H9 (cell line): ENCODE measurements around the gene NSUN2. TPM values are rescaled to one million over a fixed set of nuclear protein-coding genes. Genes with fewer than 3 reads are reported as not detected.
"Not testable (repeated sequence)": the region's sequence is repeated elsewhere in the genome, so short reads cannot be mapped to it uniquely, and the experiment has no call there.

Source experiments
- DNase-seq: peaks from one replicate; pipeline ENCODE4 v3.0.0-alpha.2; 2017
- H2AFZ ChIP-seq: one replicate; pipeline ENCODE4 v1.6.1; 2013; ENCODE audit warnings: mild to moderate bottlenecking, low read length, control low read depth, moderate library complexity
- H2AK5ac ChIP-seq: 2 replicates; pipeline ENCODE4 v1.6.1; 2013; ENCODE audit warnings: low read length, control low read depth, mixed read lengths; ENCODE audit not compliant: insufficient read length
- H2BK120ac ChIP-seq: one replicate; pipeline ENCODE4 v1.6.1; 2013; ENCODE audit warnings: low read depth, mild to moderate bottlenecking, low read length, control low read depth, inconsistent platforms; ENCODE audit not compliant: poor library complexity, severe bottlenecking
- H2BK12ac ChIP-seq: 2 replicates; pipeline ENCODE4 v1.6.1; 2013; ENCODE audit warnings: low read length, control low read depth, mixed read lengths, low read depth; ENCODE audit not compliant: insufficient read length
- H2BK15ac ChIP-seq: 2 replicates; pipeline ENCODE4 v1.6.1; 2013; ENCODE audit warnings: low read depth, low read length, control low read depth
- H2BK20ac ChIP-seq: one replicate; pipeline ENCODE4 v1.6.1; 2013; ENCODE audit warnings: low read depth, mild to moderate bottlenecking, low read length, control low read depth, inconsistent platforms; ENCODE audit not compliant: poor library complexity, severe bottlenecking
- H2BK5ac ChIP-seq: 2 replicates; pipeline ENCODE4 v1.6.1; 2013; ENCODE audit warnings: low read length, control low read depth, mixed read lengths; ENCODE audit not compliant: insufficient read length
- H3K14ac ChIP-seq: 2 replicates; pipeline ENCODE4 v1.6.1; 2013; ENCODE audit warnings: low read length, control low read depth; ENCODE audit not compliant: insufficient read depth
- H3K18ac ChIP-seq: 2 replicates; pipeline ENCODE4 v1.6.1; 2013; ENCODE audit warnings: low read depth, mild to moderate bottlenecking, mixed read lengths, low read length, control low read depth; ENCODE audit not compliant: insufficient read length
- H3K23ac ChIP-seq: 2 replicates; pipeline ENCODE4 v1.6.1; 2013; ENCODE audit warnings: low read length, control low read depth, mixed read lengths, low read depth; ENCODE audit not compliant: insufficient read length
- H3K23me2 ChIP-seq: 2 replicates; pipeline ENCODE4 v1.6.1; 2013; ENCODE audit warnings: low read depth, mild to moderate bottlenecking, mixed read lengths, low read length, control low read depth; ENCODE audit not compliant: insufficient read length, poor library complexity, severe bottlenecking
- H3K27ac ChIP-seq: 2 replicates; pipeline ENCODE4 v1.5.1; 2013; ENCODE audit warnings: low read length, control low read depth, mixed read lengths, low read depth; ENCODE audit not compliant: insufficient read length
- H3K27me3 ChIP-seq: 2 replicates; pipeline ENCODE4 v1.6.1; 2013; ENCODE audit warnings: low read length, control low read depth, inconsistent platforms; ENCODE audit not compliant: insufficient read depth
- H3K4ac ChIP-seq: 2 replicates; pipeline ENCODE4 v1.6.1; 2013; ENCODE audit warnings: low read depth, mild to moderate bottlenecking, control low read depth, inconsistent platforms, low read length, moderate library complexity
- H3K4me1 ChIP-seq: 2 replicates; pipeline ENCODE4 v1.6.1; 2013; ENCODE audit warnings: low read length, control low read depth, inconsistent platforms; ENCODE audit not compliant: insufficient read depth
- H3K4me2 ChIP-seq: 2 replicates; pipeline ENCODE4 v1.6.1; 2013; ENCODE audit warnings: low read length, control low read depth, mixed read lengths; ENCODE audit not compliant: insufficient read length, insufficient read depth
- H3K56ac ChIP-seq: 2 replicates; pipeline ENCODE4 v1.6.1; 2013; ENCODE audit warnings: low read depth, mild to moderate bottlenecking, mixed read lengths, low read length, control low read depth; ENCODE audit not compliant: insufficient read length
- H3K79me1 ChIP-seq: 2 replicates; pipeline ENCODE4 v1.6.1; 2013; ENCODE audit warnings: low read depth, mild to moderate bottlenecking, moderate library complexity, low read length, control low read depth, inconsistent platforms; ENCODE audit not compliant: insufficient read depth, poor library complexity, severe bottlenecking
- H3K79me2 ChIP-seq: 2 replicates; pipeline ENCODE4 v1.6.1; 2013; ENCODE audit warnings: low read length, control low read depth, inconsistent platforms; ENCODE audit not compliant: insufficient read depth
- H3K9ac ChIP-seq: 2 replicates; pipeline ENCODE4 v1.6.1; 2013; ENCODE audit warnings: low read length, control low read depth, mixed read lengths; ENCODE audit not compliant: insufficient read length; ENCODE audit errors: extremely low read depth
- H3K9me3 ChIP-seq: one replicate; pipeline ENCODE4 v1.6.1; 2013; ENCODE audit warnings: low read depth, low read length, inconsistent platforms; ENCODE audit not compliant: control insufficient read depth
- H3T11ph ChIP-seq: one replicate; pipeline ENCODE4 v1.6.1; 2013; ENCODE audit warnings: mild to moderate bottlenecking, low read length, control low read depth, inconsistent platforms
- H4K20me1 ChIP-seq: one replicate; pipeline ENCODE4 v1.6.1; 2013; ENCODE audit not compliant: control insufficient read depth, insufficient read length, insufficient read depth
- H4K5ac ChIP-seq: 2 replicates; pipeline ENCODE4 v1.6.1; 2013; ENCODE audit warnings: low read depth, mild to moderate bottlenecking, mixed read lengths, low read length, control low read depth; ENCODE audit not compliant: insufficient read length
- H4K8ac ChIP-seq: replicated peaks from 2 replicates; pipeline ENCODE4 v1.6.1; 2013; ENCODE audit warnings: low read length, control low read depth, mixed read lengths, low read depth; ENCODE audit not compliant: insufficient read length
- H4K91ac ChIP-seq: 2 replicates; pipeline ENCODE4 v1.6.1; 2013; ENCODE audit warnings: low read depth, mild to moderate bottlenecking, moderate library complexity, mixed read lengths, low read length, control low read depth; ENCODE audit not compliant: insufficient read length
- H3K27ac Mint-ChIP-seq, 3 experiments: 2 replicates in 2 of 3; 3 replicates in 1 of 3; pipeline ENCODE4 v1.8.0; 2020 to 2021; ENCODE audit warnings: mixed read lengths in 3 of 3, mild to moderate bottlenecking in 1 of 3, moderate library complexity in 1 of 3
- H3K27me3 Mint-ChIP-seq: 2 replicates; pipeline ENCODE4 v1.8.0; 2021; ENCODE audit warnings: low read depth, mild to moderate bottlenecking, moderate library complexity, mixed read lengths
- H3K36me3 Mint-ChIP-seq, 3 experiments: 2 replicates in 2 of 3; 3 replicates in 1 of 3; pipeline ENCODE4 v1.8.0; 2020 to 2021; ENCODE audit warnings: low read depth in 3 of 3, mixed read lengths in 3 of 3; ENCODE audit not compliant: insufficient read depth in 1 of 3
- H3K4me1 Mint-ChIP-seq, 2 experiments: 2 replicates each; pipeline ENCODE4 v1.8.0; 2020; ENCODE audit warnings: mixed read lengths in 2 of 2
- H3K4me3 Mint-ChIP-seq, 2 experiments: 2 replicates in 1 of 2; 3 replicates in 1 of 2; pipeline ENCODE4 v1.8.0; 2020 to 2021; ENCODE audit warnings: mild to moderate bottlenecking in 2 of 2, mixed read lengths in 2 of 2, moderate library complexity in 1 of 2
- H3K9me3 Mint-ChIP-seq, 2 experiments: 2 replicates in 1 of 2; 3 replicates in 1 of 2; pipeline ENCODE4 v1.8.0; 2020; ENCODE audit warnings: mild to moderate bottlenecking in 2 of 2, mixed read lengths in 2 of 2, moderate library complexity in 1 of 2
- CTCF ChIP-seq: fragments of 200-600 bp; sonication (generic); conservative IDR thresholded peaks from 3 replicates; pipeline ENCODE4 v1.8.0; 2021; ENCODE audit warnings: antibody characterized with exemption, mild to moderate bottlenecking
- WGBS: extraction: QIAGEN DNeasy Blood & Tissue Kit; methylation state at CpG from one replicate; pipeline ENCODE4 v1.1.7; 2013; ENCODE audit warnings: missing lambda C conversion rate, low lambda C conversion rate, mixed read lengths; ENCODE audit not compliant: insufficient read length; ENCODE audit errors: extremely low coverage; 5-methylcytosine and 5-hydroxymethylcytosine counted together
- total RNA-seq: library from RNA; stranded (reverse); gene quantifications from 2 replicates; pipeline ENCODE4 v1.2.1, GENCODE V29; 2021

Gene NSUN2
- total RNA-seq, 1 experiment from 2014 or later, result 115 TPM

DNA sequence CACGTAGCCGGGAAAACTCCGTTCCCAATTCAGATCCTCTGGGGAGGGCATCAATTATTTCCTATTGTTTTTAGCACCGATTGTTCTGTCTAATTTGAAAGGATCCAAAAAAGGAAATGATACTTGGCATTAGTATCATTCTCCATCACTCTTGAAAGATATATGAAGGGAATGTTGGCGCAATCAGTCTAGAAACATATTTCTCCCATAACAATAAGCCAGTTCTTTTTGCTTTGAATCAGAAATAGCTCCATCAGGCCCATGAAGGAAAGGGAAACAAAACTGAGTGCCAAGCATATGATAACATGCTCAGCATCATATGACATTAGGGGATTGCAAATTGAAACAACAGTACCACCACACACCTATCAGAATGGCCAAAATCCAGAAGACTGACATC lies 40.2 kb upstream of the NSUN2 start:
- no peak overlapping the region for H3K23ac ChIP-seq
- H3K9me3 ChIP-seq, result peaks cover 6% of the 10 kb centered on the region

GRCh38 chr5:6668717-6669116 lies 35.9 kb upstream of the NSUN2 start:
- H3K18ac ChIP-seq, result not testable (repeated sequence)

More for the DNA sequence above, 40.2 kb upstream of the NSUN2 start:
- H3K9ac ChIP-seq, result no peak overlapping the region
- H2BK20ac ChIP-seq, result no peak overlapping the region
- H3K79me2 ChIP-seq, result no peaks in the 10 kb centered on the region; the same call in 1 of the 2 replicates
- no peak overlapping the region for H4K5ac ChIP-seq
- H2BK120ac ChIP-seq, result no peak overlapping the region
- no peak overlapping the region for H3K56ac ChIP-seq
- Mint-ChIP-seq H3K4me3 (no peak overlapping the region), H3K4me1 (peaks cover 0 to 6% of the 10 kb centered on the region in 2 experiments; a peak in 2 of 4 replicates), H3K9me3 (peaks cover 10 to 24% of the 10 kb centered on the region in 2 experiments), H3K27me3 (no peaks in the 10 kb centered on the region; the same call in 1 of the 2 replicates), H3K36me3 (peaks cover 27 to 53% (median 42%) of the 10 kb centered on the region in 3 experiments), H3K27ac (no peak overlapping the region)
- H2BK12ac ChIP-seq, result no peak overlapping the region
- peaks cover 4% of the 10 kb centered on the region for H4K20me1 ChIP-seq
- no peak for TF ChIP-seq CTCF
- H3K4me1 ChIP-seq, result no peaks in the 10 kb centered on the region
- no peak overlapping the region for H2BK15ac ChIP-seq
- no peak overlapping the region for H2BK5ac ChIP-seq
- no peak overlapping the region for H2AFZ ChIP-seq
- no peak overlapping the region for H3K18ac ChIP-seq
- no peaks in the 10 kb centered on the region for H3K23me2 ChIP-seq
- WGBS, result no CpG with 5 or more reads among the region's 5 CpGs
- no peak overlapping the region for H3K27ac ChIP-seq
- no peak overlapping the region for H3K14ac ChIP-seq
- DNase-seq, result no peak
- H3K27me3 ChIP-seq, result no peaks in the 10 kb centered on the region
- no peak overlapping the region for H3K4me2 ChIP-seq
- no peak overlapping the region for H4K8ac ChIP-seq
- H2AK5ac ChIP-seq, result no peak overlapping the region
- H4K91ac ChIP-seq, result no peak overlapping the region
- H3T11ph ChIP-seq, result no peak overlapping the region
- no peaks in the 10 kb centered on the region for H3K79me1 ChIP-seq
- no peak overlapping the region for H3K4ac ChIP-seq

More at GRCh38 chr5:6668717-6669116, 35.9 kb upstream of the NSUN2 start:
- not testable (repeated sequence) for H3K79me1 ChIP-seq, H3K27me3 ChIP-seq, H3K4me1 ChIP-seq, H2BK20ac ChIP-seq, H2AK5ac ChIP-seq, H3K23me2 ChIP-seq, H3K23ac ChIP-seq, H3K27ac ChIP-seq, H3K4me3 Mint-ChIP-seq, H3K9me3 ChIP-seq, H4K20me1 ChIP-seq, H3K9me3 Mint-ChIP-seq, H3K4ac ChIP-seq, DNase-seq, H3K27me3 Mint-ChIP-seq, H3K79me2 ChIP-seq, H3K14ac ChIP-seq, H2BK5ac ChIP-seq, H2AFZ ChIP-seq, H4K8ac ChIP-seq, H3K9ac ChIP-seq, H4K91ac ChIP-seq, H3T11ph ChIP-seq, H4K5ac ChIP-seq, H2BK15ac ChIP-seq, H2BK12ac ChIP-seq, H3K56ac ChIP-seq, H2BK120ac ChIP-seq, H3K4me2 ChIP-seq
- H3K36me3 Mint-ChIP-seq, result peaks cover 29 to 36% (median 34%) of the 10 kb centered on the region in 3 experiments; a peak in 6 of 7 replicates
- peak overlapping the region in 1 of 3 experiments; percentile 6; a peak in 2 of 7 replicates for H3K27ac Mint-ChIP-seq
- no CpG with 5 or more reads among the region's 9 CpGs for WGBS
- H3K4me1 Mint-ChIP-seq, result peaks cover 11 to 16% of the 10 kb centered on the region in 2 experiments
